ENCODE data around the gene SEMA5B.

The SEMA5B gene

DNA sequence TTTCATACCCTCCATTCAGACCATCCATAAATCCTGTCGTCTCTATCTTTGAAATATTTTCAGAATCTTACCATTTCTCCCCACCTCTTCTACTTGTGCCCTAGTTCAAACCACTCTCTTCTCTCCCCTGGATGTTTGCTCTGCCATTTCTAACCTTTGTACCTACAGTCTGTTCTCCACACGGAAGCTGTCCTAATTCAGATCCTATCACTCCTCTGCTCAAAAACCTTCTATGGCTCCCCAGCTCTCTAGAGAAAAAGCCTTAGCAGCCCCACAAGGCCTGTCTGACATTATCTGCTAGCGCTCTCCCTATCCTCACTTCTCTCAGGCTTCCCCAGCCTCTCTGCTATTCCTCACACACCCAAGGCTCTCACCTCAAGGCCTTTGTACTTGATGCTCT is 4.5 kb upstream of the SEMA5B start:
- FAIRE-seq (no peak), DNase-seq (ENCODE audit: insufficient read length, low spot score) (no peak)
- no peak for TF ChIP-seq POLR2A (IDR thresholded peaks at IDR 0.05; ENCODE audit: low read depth, low read length)
- TF ChIP-seq TAF1 (IDR thresholded peaks at IDR 0.05; ENCODE audit: low read depth, low read length), result no peak
- no peak for TF ChIP-seq SPI1 (IDR thresholded peaks at IDR 0.05; ENCODE audit: low read depth, low read length)
- TF ChIP-seq PAX5 (IDR thresholded peaks at IDR 0.05; ENCODE audit: insufficient read depth, low read length, severe bottlenecking), result no peak
- TF ChIP-seq POU2F2 (IDR thresholded peaks at IDR 0.05; ENCODE audit: low read depth, low read length), result no peak
- TF ChIP-seq POLR2AphosphoS5 (IDR thresholded peaks at IDR 0.05; ENCODE audit: low read depth, low read length), result no peak

GRCh38 chr3:123031051-123031450 is 3.5 kb upstream of the SEMA5B start:
- no peak for TF ChIP-seq POU2F2 (IDR thresholded peaks at IDR 0.05; ENCODE audit: low read depth, low read length)
- TF ChIP-seq POLR2AphosphoS5 (IDR thresholded peaks at IDR 0.05; ENCODE audit: low read depth, low read length), result no peak
- no peak for TF ChIP-seq TAF1 (IDR thresholded peaks at IDR 0.05; ENCODE audit: low read depth, low read length)
- no peak for TF ChIP-seq SPI1 (IDR thresholded peaks at IDR 0.05; ENCODE audit: low read depth, low read length)
- no peak for TF ChIP-seq POLR2A (IDR thresholded peaks at IDR 0.05; ENCODE audit: low read depth, low read length)
- no peak for TF ChIP-seq PAX5 (IDR thresholded peaks at IDR 0.05; ENCODE audit: insufficient read depth, low read length, severe bottlenecking)
- no peak for DNase-seq (ENCODE audit: insufficient read length, low spot score)
- FAIRE-seq, result no peak

- TF ChIP-seq TAF1 (IDR thresholded peaks at IDR 0.05; ENCODE audit: low read depth, low read length) (no peak), POLR2A (IDR thresholded peaks at IDR 0.05; ENCODE audit: low read depth, low read length) (no peak), POU2F2 (IDR thresholded peaks at IDR 0.05; ENCODE audit: low read depth, low read length) (no peak), POLR2AphosphoS5 (IDR thresholded peaks at IDR 0.05; ENCODE audit: low read depth, low read length) (no peak), SPI1 (IDR thresholded peaks at IDR 0.05; ENCODE audit: low read depth, low read length) (no peak), PAX5 (IDR thresholded peaks at IDR 0.05; ENCODE audit: insufficient read depth, low read length, severe bottlenecking) (no peak)
- DNase-seq (ENCODE audit: insufficient read length, low spot score) (peak; percentile 48), FAIRE-seq (peak; percentile 72)
These were observed 768 bp upstream of the SEMA5B start for GRCh38 chr3:123028233-123028828.

DNA sequence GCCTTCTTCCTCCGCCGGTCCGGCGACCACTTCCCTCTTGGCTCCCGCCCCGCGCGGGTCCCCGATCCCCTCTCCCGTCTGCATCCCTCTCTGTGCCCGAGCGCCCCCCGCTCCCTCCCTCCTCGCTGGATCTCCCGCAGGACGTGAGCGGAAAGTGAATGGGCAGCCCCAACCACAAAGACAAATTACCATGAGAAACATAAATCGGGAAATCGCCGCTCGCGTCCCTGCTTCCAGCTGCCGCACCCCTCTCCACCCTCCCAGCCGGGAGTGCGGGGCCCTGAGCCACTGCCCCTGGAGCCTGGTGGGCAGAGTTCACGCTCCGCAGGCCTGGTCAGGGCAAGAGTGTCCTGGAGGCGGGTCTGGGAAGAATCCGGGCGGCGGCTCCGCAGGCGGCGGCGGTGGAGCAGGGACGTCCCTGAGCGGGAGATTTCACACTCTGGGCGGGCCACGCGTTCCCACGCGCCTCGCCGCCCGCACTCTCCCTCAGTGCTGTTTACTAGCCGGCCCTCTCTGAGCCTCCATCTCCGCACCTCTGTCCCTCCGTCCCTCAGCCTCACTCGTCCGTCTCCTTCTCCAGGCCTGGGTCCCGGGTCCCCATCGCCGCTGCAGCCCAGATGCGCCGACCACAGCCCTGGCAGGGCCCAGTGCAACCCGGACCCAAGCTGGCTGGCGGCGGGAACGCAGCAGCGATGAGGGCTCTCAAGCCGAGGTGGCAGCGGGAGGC is 835 bp downstream of the SEMA5B start:
- TF ChIP-seq POU2F2 (IDR thresholded peaks at IDR 0.05; ENCODE audit: low read depth, low read length), result no peak
- no peak for TF ChIP-seq TAF1 (IDR thresholded peaks at IDR 0.05; ENCODE audit: low read depth, low read length)
- TF ChIP-seq POLR2AphosphoS5 (IDR thresholded peaks at IDR 0.05; ENCODE audit: low read depth, low read length), result no peak
- no peak for TF ChIP-seq PAX5 (IDR thresholded peaks at IDR 0.05; ENCODE audit: insufficient read depth, low read length, severe bottlenecking)
- TF ChIP-seq SPI1 (IDR thresholded peaks at IDR 0.05; ENCODE audit: low read depth, low read length), result no peak
- TF ChIP-seq POLR2A (IDR thresholded peaks at IDR 0.05; ENCODE audit: low read depth, low read length), result no peak
- peak; percentile 52 for FAIRE-seq
- DNase-seq (ENCODE audit: insufficient read length, low spot score), result peak; percentile 46

DNA sequence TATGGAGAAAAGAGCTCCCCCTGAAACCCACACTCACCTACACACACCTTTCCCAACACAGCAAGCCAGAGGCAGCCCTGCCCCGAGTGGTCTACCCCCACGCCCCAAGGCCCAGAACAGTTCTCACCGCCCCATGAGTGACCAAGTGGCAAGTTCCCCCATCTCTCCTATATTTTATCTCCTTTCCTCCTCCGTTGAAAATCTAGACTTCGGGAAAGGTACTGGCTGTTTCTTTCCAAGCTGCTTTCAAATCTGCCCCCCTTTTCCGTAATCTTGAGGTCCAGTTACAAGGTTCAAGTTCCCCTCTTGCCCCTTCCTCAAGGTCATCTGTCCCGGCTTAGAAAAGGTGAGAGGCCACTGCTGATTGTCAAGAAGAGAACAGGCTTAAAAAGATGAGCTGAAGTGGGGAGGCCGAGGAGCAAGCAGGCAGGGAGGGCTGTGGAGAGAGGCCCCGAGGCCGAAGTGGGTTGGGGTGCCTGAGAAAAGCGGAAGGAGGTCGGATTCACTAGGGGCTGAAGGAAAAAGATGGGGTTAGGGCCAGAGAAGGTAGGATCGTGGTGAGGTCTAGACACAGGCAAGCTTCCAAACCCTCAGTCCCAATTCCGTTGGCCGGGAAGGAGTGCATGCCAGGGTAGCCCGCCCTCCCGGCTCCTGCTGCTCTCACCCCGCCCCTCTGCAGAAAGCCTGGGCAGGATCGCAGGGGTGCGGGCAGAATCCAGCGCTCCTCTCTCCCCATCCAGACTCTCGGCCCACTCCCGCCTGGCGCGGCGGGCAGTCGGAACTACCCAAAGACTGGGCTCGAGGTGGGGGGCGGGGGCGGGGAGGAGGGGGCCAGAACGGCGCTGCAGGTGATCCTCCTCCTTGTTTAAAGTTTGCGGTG is 1.7 kb downstream of the SEMA5B start:
- FAIRE-seq (no peak), DNase-seq (ENCODE audit: insufficient read length, low spot score) (no peak)
- no peak for TF ChIP-seq POU2F2 (IDR thresholded peaks at IDR 0.05; ENCODE audit: low read depth, low read length)
- no peak for TF ChIP-seq TAF1 (IDR thresholded peaks at IDR 0.05; ENCODE audit: low read depth, low read length)

GRCh38 chr3:123024056-123024455 is 3.5 kb downstream of the SEMA5B start:
- FAIRE-seq, result no peak
- no peak for DNase-seq (ENCODE audit: insufficient read length, low spot score)
- TF ChIP-seq SPI1 (IDR thresholded peaks at IDR 0.05; ENCODE audit: low read depth, low read length), result no peak

DNA sequence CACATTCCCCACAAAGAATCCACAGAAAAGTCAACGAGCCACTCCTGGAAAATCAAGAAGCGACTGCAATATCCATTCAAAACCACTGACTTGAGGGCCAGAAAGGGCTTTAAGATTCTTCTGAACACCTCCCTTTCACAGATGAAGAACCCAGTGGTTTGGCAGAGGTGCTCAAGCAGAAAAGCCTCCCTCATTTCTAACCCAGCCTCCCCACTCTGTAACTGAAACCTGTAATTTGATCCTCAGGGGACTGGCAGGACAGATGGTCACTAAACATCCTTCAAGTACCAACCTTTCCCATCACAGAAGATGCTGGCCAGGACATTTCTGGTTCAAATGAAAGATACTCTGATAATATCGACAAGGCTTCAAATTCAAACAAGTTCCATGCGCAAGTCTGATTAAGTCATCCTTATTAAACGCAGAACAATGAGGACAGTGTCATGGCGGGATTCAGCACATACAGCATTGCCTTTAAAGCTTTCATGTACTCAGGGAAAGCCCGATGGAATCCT is 5.5 kb downstream of the SEMA5B start:
- FAIRE-seq (no peak), DNase-seq (ENCODE audit: insufficient read length, low spot score) (no peak)
- no peak for TF ChIP-seq POU2F2 (IDR thresholded peaks at IDR 0.05; ENCODE audit: low read depth, low read length)
- no peak for TF ChIP-seq POLR2AphosphoS5 (IDR thresholded peaks at IDR 0.05; ENCODE audit: low read depth, low read length)
- no peak for TF ChIP-seq POLR2A (IDR thresholded peaks at IDR 0.05; ENCODE audit: low read depth, low read length)
- TF ChIP-seq PAX5 (IDR thresholded peaks at IDR 0.05; ENCODE audit: insufficient read depth, low read length, severe bottlenecking), result no peak
- no peak for TF ChIP-seq TAF1 (IDR thresholded peaks at IDR 0.05; ENCODE audit: low read depth, low read length)
- no peak for TF ChIP-seq SPI1 (IDR thresholded peaks at IDR 0.05; ENCODE audit: low read depth, low read length)

GRCh38 chr3:123021388-123021787 is 6.2 kb downstream of the SEMA5B start:
- TF ChIP-seq PAX5 (IDR thresholded peaks at IDR 0.05; ENCODE audit: insufficient read depth, low read length, severe bottlenecking), result no peak
- TF ChIP-seq POLR2A (IDR thresholded peaks at IDR 0.05; ENCODE audit: low read depth, low read length), result no peak
- TF ChIP-seq TAF1 (IDR thresholded peaks at IDR 0.05; ENCODE audit: low read depth, low read length), result no peak
- TF ChIP-seq POLR2AphosphoS5 (IDR thresholded peaks at IDR 0.05; ENCODE audit: low read depth, low read length), result no peak
- TF ChIP-seq SPI1 (IDR thresholded peaks at IDR 0.05; ENCODE audit: low read depth, low read length), result no peak
- no peak for TF ChIP-seq POU2F2 (IDR thresholded peaks at IDR 0.05; ENCODE audit: low read depth, low read length)
- FAIRE-seq (no peak), DNase-seq (ENCODE audit: insufficient read length, low spot score) (no peak)

DNA sequence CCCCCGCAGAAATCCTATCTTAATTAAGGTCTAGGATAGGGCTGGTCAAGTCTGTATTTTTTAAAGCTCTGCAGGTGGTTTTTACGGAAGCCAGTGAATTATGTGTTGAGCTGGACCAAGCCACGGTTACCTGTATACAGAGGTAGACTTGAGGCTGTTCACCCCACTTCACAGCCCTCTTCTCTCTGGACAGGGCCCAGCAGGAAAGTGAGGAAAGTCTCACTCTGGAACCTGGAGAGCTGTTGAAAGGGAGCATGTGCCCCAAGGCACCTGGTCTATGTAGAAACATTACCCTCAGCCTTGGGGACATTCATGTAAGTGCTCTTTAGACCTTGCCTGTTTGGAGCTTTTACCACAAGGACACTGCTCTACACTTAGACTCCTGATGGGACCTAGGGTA is 6.9 kb downstream of the SEMA5B start:
- no peak for TF ChIP-seq TAF1 (IDR thresholded peaks at IDR 0.05; ENCODE audit: low read depth, low read length)
- no peak for TF ChIP-seq PAX5 (IDR thresholded peaks at IDR 0.05; ENCODE audit: insufficient read depth, low read length, severe bottlenecking)
- no peak for TF ChIP-seq POLR2AphosphoS5 (IDR thresholded peaks at IDR 0.05; ENCODE audit: low read depth, low read length)
- no peak for TF ChIP-seq SPI1 (IDR thresholded peaks at IDR 0.05; ENCODE audit: low read depth, low read length)
- TF ChIP-seq POLR2A (IDR thresholded peaks at IDR 0.05; ENCODE audit: low read depth, low read length), result no peak
- FAIRE-seq (no peak), DNase-seq (ENCODE audit: insufficient read length, low spot score) (no peak)
